GM18873 (cell line): ENCODE results near the gene CYLD.

Experiments
- ATAC-seq: cut with Tn5 transposase; IDR thresholded peaks from one replicate; pipeline ENCODE4 v1.9.1; 2021; ENCODE audit warnings: mild to moderate bottlenecking, moderate library complexity, moderate number of reproducible peaks; ENCODE audit not compliant: unreplicated experiment, low FRiP score

CYLD gene

DNA sequence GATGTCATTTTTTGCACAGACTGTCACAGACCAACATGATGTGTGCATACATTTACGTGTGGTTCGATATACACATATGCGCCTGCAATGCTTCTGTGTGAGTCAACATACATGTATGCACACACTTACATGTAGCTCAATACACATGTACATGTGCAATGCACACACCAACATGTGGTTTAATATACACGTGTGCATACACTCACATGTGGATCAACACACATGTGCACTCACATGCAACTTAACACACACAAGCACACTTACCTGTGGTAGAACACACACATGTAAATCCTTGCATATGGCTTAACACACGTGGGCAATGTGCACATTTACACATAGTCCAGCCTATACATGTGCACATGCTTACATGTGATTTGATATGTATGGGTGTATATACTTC, 97.5 kb downstream of the CYLD start:
- no peak for ATAC-seq

GRCh38 chr16:50839920-50840729, 98.2 kb downstream of the CYLD start:
- no peak for ATAC-seq

DNA sequence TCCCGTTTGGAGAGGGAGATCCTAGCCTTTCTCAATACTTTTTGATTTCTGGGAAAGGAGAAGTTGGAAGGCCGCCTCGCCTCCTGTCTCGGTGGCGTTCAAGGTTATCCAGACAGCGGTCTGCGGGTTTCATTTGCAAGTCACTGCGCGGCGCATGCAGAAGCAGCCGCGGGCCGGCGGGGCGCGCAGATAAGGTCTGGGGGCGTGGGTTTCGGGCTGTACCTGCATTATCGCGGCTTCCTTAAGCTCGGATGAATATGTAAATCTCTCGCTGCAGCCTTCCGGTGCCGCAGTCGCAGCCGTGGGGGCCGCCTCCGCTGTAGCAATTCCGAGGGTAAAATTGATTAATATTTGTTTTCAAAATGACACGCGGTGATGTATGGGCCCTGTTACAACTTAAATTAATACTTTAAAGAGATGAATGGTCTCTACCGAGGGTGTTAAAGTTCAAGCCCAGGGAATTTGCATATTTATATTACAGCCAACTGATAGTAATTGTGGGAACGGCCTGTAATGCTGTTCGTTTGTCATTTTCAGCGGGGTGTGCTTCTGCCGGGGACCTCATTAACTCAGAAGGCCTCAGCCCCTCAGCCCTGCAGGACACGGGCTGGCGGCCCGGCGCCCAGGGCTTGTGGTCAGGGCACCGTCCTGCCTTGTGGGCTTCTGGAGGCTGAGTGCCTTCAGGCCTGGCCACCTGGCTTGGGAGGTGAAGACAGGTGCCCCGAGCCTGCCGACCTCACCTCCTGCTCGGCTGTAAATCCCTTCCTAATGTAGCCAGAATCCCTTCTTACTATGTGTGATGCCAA, 99.4 kb downstream of the CYLD start:
- ATAC-seq, result no peak

DNA sequence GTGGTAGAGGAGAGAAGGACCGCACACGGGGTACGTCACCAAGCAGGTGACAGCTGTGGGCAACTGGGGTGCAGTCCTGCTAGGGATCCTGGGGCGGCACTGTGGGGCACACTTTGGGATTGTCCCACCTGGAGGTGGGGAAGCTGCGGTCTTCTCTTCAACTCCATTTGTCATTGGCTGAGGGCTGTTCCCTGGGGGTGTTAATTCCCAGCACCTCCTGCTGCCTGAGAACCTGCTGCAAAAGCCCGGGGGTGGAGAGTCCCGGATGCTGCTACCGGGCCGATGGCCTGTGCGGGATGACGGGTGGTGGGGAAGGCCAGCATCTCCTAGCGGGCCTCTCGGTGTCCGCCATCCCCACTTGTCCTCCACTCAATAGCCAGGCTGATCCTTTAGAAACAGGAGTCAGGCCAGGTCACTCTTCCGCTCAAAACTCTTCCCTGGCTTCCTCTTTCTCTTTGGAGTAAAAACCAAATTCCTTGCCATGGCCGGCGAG, 100.2 kb downstream of the CYLD start:
- no peak for ATAC-seq

DNA sequence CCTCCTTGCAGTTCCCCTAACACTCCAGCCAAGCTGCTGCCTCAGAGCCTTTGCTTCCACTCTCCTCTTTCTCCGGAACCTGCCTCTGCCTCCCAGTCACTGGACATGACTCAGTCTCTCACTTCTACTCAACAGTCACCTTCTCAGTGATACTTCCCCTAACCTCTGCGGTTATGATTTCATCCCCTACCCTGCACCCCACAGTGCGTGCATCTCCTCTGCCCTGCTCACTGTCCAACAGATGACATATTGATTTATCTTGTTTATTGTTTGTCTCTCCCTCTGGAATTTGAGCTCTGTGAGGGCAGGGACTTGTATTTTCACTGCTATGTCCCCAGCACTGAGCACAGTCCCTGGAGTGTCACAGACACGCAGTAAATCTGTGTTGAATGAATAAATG, 100.7 kb downstream of the CYLD start:
- ATAC-seq, result no peak

DNA sequence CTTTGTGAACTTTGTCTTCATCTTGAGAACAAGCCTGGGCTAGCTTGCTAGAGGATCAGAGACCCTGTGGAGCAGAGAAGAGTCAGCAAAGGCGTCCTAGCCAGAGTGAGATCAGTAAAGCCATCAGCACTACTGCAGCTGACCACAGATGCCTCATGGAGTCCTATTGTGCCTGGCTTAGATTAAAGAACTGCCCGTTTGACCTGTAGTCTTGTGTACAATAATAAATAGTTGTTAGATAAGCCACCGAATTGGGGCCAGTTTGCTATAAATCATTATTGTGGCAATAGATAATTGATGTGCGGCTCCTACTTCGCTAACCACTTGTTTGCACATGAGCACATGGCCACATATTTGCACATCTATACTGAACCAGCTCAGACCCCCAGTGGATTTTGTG, 103.0 kb downstream of the CYLD start:
- no peak for ATAC-seq

GRCh38 chr16:50845296-50845695, 103.4 kb downstream of the CYLD start:
- no peak for ATAC-seq

DNA sequence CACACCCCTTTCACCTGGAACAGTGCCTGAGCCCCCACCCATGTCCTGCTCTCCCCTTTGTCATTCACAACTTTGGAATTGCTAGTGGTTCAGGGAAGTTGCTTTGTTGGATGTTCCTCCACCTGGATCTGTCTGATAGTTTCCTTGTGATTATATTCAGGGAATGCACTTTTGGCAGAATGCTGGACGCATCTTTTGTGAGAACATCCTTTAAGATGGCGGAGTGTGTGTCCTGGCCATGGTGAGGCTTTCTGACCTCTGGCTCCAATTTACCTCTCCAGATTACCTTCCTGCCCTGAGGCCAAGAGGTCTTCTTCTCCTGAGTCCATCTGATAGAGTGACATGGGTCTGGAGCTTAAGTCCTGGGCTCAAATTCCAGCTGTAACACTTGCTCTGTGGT, 104.6 kb downstream of the CYLD start:
- ATAC-seq, result no peak

DNA sequence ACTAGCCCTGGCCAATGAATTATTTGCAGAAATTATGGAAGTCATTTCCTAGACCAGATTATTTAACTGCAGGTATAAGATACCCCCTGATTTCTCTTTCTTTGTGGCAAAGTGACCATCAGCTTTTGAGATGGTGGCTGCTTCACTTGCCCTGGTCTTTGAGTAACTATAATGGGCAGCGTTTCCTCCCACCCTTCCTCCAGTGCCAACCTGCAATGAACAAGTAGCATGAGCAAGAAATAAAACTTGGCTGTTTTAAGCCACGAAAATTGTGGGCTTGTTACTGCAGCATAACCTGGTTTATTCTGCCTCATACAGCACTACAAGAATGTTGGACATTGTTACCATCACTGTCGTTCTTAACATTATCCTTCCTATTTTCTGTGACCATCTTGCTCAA, 105.3 kb downstream of the CYLD start:
- ATAC-seq, result no peak

DNA sequence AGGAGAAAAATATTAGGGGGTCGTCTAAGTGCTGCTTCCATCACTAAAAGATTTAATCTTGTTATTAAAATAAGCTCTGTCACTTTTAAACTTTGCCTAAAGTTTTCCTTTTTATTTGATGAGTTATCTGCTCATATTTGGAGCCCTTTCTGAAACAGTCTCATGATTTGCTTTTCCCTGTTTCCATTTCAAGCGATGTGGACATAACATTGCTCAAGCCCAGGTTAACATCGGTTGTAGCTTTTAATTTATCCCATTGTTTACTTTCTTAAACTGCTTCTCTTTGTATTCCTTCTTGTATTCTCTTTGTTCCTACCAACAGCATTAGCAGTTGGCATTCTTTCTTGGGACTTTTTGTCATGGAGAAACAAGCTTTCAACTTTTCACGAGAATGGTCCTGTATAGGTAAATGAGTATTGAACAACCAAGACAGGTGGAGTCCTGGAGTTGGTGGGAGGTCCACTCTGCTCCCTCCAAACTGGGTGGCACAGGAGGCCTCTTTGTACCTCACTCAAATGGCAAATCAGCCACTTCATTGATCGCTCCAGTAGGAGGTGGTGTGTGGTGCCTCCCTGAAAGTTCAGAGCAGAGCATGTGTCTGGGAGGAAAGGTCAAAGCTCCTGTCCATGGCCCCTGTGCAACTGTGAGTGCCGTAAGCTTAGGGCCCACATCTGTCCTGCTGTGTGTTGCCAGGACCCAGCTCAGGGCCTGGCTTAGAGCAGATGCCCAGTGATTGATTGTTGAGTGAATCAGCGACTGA, 107.0 kb downstream of the CYLD start:
- ATAC-seq, result no peak
